Rectal smooth muscle tissue (tissue), 1 donor: ENCODE data around the gene DLL1.
A peak's percentile ranks its signal among the peaks of the same experiment; 100 is the strongest.

Source experiments
- H3K27ac ChIP-seq: one replicate; pipeline ENCODE4 v1.7.0; 2013; ENCODE audit warnings: low read depth, low read length, inconsistent platforms
- H3K27me3 ChIP-seq: one replicate; pipeline ENCODE4 v1.7.0; 2013; ENCODE audit warnings: low read length; ENCODE audit not compliant: control insufficient read depth, insufficient read depth
- H3K36me3 ChIP-seq: one replicate; pipeline ENCODE4 v1.7.0; 2013; ENCODE audit warnings: low read length; ENCODE audit not compliant: control insufficient read depth, insufficient read depth
- H3K4me1 ChIP-seq: one replicate; pipeline ENCODE4 v1.7.0; 2013; ENCODE audit warnings: low read length; ENCODE audit not compliant: control insufficient read depth, insufficient read depth
- H3K4me3 ChIP-seq: one replicate; pipeline ENCODE4 v1.7.0; 2013; ENCODE audit warnings: low read length
- H3K9ac ChIP-seq: one replicate; pipeline ENCODE4 v1.7.0; 2013; ENCODE audit warnings: low read length

The DLL1 gene

DNA sequence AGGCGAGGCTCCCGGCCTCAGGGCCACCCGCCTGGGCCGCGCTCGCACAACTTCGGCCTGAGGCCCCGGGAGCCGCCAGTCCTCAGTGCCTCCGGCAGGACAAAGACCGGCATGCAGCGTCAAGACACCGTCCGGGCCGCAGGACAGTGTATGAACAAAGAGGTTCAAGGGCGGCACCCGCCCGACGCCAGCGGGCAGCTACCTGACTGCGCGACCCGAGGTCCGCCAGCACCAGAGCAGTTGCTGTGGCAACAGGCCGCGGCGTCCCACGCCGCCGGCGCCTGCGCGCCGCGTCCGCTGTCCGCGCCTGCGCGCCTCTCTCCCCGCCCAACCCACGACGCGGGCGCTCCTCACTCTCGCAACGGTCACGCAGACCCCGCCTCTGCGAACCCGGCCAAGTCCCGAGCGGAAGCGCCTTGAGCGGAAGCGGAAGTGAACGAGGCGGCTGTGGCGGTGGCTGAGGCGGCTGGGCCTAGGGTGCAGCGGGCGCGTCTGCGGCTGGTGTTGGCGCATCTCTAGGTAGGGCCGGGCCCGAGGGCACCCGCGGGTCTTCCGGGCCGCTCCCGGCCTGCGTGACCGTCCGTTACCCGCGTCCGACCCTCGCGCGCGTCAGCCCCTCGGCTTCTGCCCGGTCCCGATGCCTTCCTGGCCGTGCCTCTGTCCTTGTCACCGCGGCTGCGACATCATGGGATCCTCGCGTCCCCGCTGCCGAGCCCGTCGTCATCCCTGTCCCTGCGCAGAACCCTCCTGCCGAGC is 15.6 kb upstream of the DLL1 start, which contains the start of gene FAM120B:
FAM120B (plus strand) TSS at position 435 of the 756 bp plus-strand sequence. CDS start 10,633 bp downstream, outside the sequence.
- Histone ChIP-seq H3K36me3 (no peaks in the 10 kb centered on the region), H3K4me1 (peaks cover 14% of the 10 kb centered on the region), H3K4me3 (peak within 1 kb of the TSS; percentile 100), H3K27ac (peak within 1 kb of the TSS; percentile 87), H3K27me3 (no peaks in the 10 kb centered on the region), H3K9ac (peak within 1 kb of the TSS; percentile 97)

DNA sequence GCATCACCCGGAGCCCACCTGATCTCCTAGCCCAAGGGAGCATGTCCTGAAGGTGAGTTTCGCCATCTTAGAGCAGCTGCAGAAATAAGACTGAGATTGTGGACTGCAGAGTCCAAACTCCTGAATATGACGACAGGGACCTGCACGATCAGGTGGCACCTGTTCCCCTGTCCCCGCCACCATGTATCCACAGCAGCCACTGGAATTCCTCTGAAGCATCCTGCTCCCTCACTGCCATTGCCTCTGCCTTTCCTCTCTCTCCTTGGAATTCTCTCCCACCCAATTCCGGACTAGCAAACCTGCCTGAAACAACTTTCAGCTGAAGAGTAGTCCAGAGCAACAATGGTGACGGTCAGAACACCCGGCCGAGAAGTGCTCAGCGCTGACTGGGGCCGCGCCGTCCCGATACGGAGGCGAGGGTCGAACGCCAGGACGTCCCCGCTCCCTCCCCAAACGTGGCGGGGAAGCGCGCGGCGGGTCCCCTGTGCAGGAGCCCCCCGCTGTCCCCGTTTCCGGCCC is 15.0 kb upstream of the DLL1 start:
- Histone ChIP-seq H3K27me3 (no peaks in the 10 kb centered on the region), H3K4me1 (peaks cover 14% of the 10 kb centered on the region), H3K36me3 (no peaks in the 10 kb centered on the region), H3K9ac (peak overlapping the region; percentile 54), H3K27ac (peak overlapping the region; percentile 30), H3K4me3 (peak overlapping the region; percentile 100)

DNA sequence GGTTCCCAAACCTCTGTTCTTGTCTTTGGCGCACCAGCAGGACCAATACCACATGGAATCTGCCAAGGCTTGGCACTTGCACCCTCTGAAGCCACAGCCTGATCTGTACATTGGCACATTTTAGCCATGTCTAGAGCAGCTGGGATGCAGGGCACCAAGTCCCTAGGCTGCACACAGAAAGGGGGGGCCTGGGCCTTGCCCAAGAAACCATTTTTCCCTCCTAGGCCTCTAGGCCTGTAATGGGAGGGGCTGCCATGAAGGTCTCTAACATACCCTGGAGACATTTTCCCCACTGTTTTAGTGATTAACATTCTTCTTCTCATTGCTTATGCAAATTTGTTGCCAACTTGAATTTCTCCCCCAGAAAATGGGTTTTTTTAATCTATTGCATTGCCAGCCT is 10.3 kb upstream of the DLL1 start:
- peaks cover 11% of the 10 kb centered on the region for H3K27me3 ChIP-seq
- H3K4me3 ChIP-seq, result no peak overlapping the region
- no peaks in the 10 kb centered on the region for H3K36me3 ChIP-seq
- H3K9ac ChIP-seq, result no peak overlapping the region
- no peak overlapping the region for H3K27ac ChIP-seq
- peaks cover 4% of the 10 kb centered on the region for H3K4me1 ChIP-seq

DNA sequence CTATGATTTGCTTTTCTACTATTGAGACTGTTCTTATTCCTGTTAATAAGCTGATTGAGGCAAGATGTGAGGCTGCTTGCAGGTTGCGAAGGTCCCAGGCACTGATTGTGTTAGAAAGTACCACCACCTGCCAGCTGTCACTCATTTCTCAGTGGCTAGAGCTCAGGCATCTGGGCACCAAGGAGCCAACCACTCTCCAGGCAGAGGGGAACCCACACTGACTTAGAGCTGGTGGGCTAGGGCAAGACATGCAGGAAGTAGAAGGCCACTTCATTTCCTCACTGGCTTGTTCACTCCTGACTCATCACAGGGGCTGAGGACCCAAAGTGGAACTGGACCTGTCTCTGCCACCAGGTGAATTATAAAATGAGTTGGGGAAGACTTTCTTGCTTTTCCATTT is 7.8 kb upstream of the DLL1 start:
- Histone ChIP-seq H3K9ac (no peak overlapping the region), H3K27me3 (peaks cover 26% of the 10 kb centered on the region), H3K4me1 (peaks cover 4% of the 10 kb centered on the region), H3K36me3 (no peaks in the 10 kb centered on the region), H3K4me3 (no peak overlapping the region), H3K27ac (no peak overlapping the region)

DNA sequence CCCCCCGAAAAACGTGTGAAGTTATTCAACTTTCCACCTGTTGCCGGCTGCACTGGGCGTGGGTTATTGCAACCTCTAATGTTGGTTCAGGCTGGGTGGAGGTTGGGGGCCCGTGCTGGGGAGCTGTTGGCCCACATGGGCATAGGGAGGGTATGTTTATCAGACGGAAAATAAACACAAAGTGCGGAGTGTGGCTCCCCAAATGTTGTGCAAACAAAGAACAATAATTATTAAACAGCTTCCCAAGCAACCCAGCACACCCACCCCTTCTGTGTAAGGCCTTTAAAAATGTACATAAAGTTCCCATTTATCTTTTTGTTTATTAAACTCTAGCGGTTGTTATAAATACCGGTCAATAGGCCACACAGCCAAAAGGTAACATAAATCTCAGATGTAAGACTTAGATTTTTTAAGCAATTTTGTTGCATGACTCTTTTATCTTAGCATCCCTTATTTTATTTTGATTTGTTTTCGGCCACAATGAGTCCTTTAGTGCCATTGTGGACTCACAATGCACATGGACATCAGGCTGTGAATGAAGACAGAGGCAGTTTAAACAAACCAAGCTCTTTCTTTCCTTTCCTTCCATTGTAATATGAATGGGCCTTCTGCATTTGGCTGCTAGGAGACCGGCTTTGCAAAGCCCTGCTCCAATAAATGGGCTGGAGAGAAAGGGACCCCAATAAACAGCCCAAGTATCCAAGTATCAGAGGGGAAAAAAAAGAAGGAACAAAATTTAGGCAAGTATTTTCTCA is 6.9 kb upstream of the DLL1 start:
- H3K36me3 ChIP-seq, result no peaks in the 10 kb centered on the region
- peaks cover 35% of the 10 kb centered on the region for H3K27me3 ChIP-seq
- H3K9ac ChIP-seq, result no peak overlapping the region
- no peak overlapping the region for H3K27ac ChIP-seq
- peaks cover 4% of the 10 kb centered on the region for H3K4me1 ChIP-seq
- H3K4me3 ChIP-seq, result no peak overlapping the region

DNA sequence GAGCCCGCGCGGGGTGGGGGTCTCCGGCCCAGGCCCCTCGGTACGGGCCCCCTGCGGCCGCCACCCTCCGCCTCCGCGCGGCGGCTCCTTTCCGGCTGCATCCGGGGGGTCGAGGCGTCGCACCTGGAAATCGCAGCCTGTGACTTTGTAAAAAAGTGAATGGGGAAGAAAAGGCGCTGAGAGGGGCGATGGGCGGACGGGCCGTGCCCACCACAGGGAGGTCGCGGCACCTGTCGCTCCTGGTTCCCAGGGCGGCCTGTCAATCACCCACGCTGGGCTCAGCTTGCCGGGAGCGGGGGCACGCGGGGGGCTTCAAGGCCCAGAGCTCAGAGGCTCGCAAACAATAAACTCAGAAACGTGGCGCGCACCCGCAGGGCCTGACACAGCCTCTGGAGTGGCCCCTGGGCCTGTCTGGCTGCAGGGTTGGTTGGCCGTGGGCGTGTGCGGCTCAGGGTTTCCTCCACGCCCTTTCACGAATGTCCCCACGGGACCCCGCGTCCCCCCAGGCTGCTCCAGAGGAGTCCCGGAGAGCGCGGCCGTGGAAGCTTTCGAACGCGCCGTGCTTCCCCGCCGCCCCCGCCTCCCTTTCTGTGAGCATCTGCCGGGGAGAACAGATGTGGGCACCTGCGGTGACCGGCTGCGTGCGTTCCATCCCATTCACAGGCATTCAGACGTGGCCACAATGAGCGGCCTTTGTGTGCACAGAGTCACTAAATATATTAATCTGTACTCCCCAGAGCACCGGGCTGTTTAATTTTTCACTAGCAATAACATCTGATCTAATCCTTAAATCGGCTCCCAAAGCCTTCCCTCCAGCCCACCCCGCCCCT is 6.1 kb upstream of the DLL1 start:
- no peak overlapping the region for H3K9ac ChIP-seq
- peaks cover 4% of the 10 kb centered on the region for H3K4me1 ChIP-seq
- H3K27ac ChIP-seq, result no peak overlapping the region
- peak overlapping the region; percentile 23 for H3K4me3 ChIP-seq
- peaks cover 43% of the 10 kb centered on the region for H3K27me3 ChIP-seq
- no peaks in the 10 kb centered on the region for H3K36me3 ChIP-seq

DNA sequence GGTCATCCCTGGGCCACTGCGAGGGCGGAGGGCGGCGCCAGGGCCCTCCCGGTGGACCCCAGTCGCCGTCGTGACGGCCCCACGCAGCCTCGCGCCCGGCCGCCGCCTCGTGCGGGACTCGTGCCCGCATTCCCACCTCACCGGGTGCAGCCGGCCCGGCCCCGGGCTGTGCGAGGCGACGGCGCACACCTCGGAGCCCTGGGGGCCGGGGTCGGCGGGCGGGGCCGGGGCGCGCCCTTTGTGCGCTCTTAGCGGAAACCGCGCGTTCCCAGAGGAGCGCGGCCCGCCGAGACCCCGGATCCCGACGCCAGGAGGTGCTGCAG is 5.5 kb upstream of the DLL1 start:
- no peak overlapping the region for H3K27ac ChIP-seq
- peaks cover 48% of the 10 kb centered on the region for H3K27me3 ChIP-seq
- H3K36me3 ChIP-seq, result no peaks in the 10 kb centered on the region
- peak overlapping the region; percentile 61 for H3K4me3 ChIP-seq
- H3K9ac ChIP-seq, result no peak overlapping the region
- peaks cover 4% of the 10 kb centered on the region for H3K4me1 ChIP-seq

DNA sequence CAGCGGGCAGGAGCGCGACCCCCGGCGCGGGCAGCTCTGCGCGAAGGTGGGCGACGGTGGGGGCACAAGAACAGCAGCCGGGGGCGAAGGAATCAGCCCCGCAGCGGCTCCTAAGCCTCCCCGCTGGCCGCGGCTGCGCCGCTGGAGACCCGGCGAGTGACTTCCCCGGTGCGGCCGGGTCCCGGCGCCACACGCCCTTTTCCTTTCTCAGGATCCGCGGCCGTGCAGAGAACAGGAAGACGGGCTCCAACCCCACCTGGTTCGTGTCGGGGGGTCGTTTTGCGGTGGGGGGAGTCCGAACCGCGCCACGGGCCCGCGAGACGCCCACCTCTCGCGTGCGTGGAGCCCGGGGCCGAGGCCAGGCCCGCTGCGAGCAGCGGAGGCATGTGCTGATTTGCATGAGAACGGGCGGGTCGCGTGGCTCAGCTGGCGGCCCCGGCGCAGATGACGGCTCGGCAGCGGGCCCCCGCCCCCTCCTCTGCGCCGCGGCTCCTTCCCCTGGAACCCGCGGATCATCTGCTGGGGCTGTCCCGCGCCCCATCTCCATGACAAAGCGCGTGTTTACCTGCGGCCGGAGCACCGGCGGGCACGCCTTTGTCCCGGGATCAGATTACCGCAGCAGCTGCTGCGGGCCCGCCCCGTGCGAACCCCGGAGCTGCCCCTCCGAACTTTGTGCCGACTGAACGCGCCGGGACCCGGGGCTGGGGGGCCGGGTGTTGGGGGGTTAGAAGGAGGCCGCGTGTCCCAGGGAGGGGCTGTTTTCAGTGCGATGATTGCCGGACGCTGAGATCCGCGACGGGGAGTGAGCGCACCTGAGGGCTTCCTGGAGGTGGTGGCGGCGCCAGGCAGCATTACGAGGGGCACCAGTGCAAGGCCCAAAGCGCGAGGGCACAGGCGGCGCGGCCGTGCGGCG is 4.9 kb upstream of the DLL1 start:
- Histone ChIP-seq H3K9ac (no peak overlapping the region), H3K27ac (no peak overlapping the region), H3K27me3 (peaks cover 48% of the 10 kb centered on the region)

DNA sequence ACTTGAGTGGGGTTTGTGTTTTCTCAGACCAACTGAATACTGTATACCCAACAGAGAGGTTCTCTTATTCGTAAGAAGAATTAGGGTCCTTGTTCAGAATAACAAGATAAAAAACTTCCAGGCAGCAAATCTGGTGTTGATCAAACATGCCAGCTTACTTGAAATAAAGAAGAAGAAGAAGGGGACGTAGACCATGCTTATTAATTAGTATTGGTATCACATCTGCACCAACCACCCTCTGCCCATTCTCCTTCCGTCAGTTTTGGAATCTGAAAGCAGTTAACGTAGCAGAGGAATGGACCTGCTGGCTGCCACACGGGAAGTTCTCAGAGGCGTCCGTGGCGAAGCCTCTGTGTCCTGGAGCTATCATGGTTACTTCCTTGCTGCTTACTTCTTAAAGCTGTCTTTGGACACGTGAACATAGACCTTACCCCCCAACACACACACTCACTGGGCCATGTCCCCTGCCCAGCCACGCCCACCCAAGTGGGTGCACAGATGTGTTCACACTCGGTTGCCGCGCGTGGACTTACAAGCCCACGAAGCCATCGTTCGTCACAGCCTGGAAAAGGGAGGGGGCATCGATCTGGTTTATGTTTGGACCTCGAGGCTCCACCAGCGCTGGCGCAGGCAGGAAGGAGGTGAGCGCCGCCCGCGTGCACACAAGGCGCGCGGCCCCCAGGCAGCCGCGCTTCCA is 4.1 kb upstream of the DLL1 start:
- Histone ChIP-seq H3K4me1 (peaks cover 4% of the 10 kb centered on the region), H3K4me3 (peak overlapping the region; percentile 61), H3K9ac (no peak overlapping the region), H3K36me3 (no peaks in the 10 kb centered on the region), H3K27ac (no peak overlapping the region), H3K27me3 (peaks cover 48% of the 10 kb centered on the region)

More for the DNA sequence above, 4.9 kb upstream of the DLL1 start:
- peaks cover 4% of the 10 kb centered on the region for H3K4me1 ChIP-seq
- peak overlapping the region; percentile 61 for H3K4me3 ChIP-seq
- H3K36me3 ChIP-seq, result no peaks in the 10 kb centered on the region

DNA sequence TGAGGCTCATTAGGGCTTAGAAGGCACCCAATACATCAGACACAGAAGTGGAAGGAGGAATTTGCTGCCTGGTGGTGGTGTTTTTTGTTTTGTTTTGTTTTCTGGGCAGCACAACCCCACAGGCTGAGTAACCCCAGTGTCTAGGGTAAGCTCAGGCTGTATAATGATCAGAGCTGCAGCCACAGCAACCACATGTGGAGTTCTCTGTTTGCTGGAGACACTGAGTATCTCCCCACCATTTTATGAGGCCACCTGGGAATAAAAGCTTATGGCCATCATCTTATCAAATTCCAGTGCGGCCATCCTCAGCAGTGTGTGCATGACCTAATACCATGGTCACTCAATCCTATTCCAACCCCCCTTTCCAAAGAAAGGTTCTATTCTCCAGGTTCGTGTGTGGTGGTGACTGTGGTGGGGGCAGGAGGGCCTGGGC is 3.4 kb upstream of the DLL1 start:
- Histone ChIP-seq H3K36me3 (no peaks in the 10 kb centered on the region), H3K27me3 (peaks cover 48% of the 10 kb centered on the region), H3K4me1 (peaks cover 4% of the 10 kb centered on the region), H3K27ac (no peak overlapping the region), H3K9ac (no peak overlapping the region), H3K4me3 (no peak overlapping the region)
